ENCODE measurements around the gene CHMP6. TPM values are rescaled to one million over a fixed set of nuclear protein-coding genes. Genes with fewer than 3 reads are reported as not detected.
A peak's percentile ranks its signal among the peaks of the same experiment; 100 is the strongest.

The CHMP6 gene
- total and polyA plus RNA-seq, 7 donors, result 15.7 to 40.4 (median 28.2) TPM

DNA sequence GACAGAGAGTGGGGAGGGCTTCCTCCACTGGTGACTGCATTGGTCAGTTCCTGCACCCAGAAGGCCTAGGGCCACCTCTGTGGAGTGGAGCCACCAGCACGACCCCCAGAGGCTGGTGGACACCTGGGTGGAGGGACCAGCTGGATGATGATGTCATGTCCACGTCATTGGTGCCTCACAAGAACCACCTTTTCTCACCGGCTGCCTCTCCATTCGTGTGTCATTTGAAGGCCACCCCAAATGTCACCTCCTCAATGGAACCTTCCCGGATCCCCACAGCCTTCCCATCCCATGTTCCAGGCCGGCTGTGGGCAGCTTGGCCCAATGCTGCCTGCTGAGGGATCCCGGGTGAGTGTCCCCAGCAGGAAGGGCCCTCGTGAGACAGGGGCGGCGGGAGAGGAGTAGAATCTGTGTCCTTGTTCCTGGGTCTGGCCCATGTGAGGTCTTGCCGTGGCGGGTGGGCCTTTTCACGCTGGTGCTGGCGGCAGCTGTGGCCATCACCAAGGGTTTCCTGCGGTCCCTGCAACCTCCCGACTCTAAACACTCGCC lies 9.1 kb upstream of the CHMP6 start:
- no peak overlapping the region for H3K4me3 ChIP-seq
- no peaks in the 10 kb centered on the region for H3K27me3 ChIP-seq
- intact Hi-C loops (cut with DNase I), result no loop called here
- H3K27ac ChIP-seq, result peak overlapping the region in 2 of 4 donors; percentile 79 to 83
- H3K36me3 ChIP-seq, result no peaks in the 10 kb centered on the region
- TF ChIP-seq POLR2AphosphoS5 (IDR thresholded peaks at IDR 0.05) (no peak), EP300 (IDR thresholded peaks at IDR 0.05) (no peak), POLR2A (IDR thresholded peaks at IDR 0.05) (no peak)
- TF ChIP-seq, protein P1, sequence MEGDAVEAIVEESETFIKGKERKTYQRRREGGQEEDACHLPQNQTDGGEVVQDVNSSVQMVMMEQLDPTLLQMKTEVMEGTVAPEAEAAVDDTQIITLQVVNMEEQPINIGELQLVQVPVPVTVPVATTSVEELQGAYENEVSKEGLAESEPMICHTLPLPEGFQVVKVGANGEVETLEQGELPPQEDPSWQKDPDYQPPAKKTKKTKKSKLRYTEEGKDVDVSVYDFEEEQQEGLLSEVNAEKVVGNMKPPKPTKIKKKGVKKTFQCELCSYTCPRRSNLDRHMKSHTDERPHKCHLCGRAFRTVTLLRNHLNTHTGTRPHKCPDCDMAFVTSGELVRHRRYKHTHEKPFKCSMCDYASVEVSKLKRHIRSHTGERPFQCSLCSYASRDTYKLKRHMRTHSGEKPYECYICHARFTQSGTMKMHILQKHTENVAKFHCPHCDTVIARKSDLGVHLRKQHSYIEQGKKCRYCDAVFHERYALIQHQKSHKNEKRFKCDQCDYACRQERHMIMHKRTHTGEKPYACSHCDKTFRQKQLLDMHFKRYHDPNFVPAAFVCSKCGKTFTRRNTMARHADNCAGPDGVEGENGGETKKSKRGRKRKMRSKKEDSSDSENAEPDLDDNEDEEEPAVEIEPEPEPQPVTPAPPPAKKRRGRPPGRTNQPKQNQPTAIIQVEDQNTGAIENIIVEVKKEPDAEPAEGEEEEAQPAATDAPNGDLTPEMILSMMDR (IDR thresholded peaks at IDR 0.05), result no peak
- peaks cover 4 to 42% (median 38%) of the 10 kb centered on the region in 4 donors for H3K4me1 ChIP-seq
- 79 to 85% methylated on average over 17 of the region's 17 CpGs for WGBS, 2 donors
- DNase-seq, result no peak
- no peaks in the 10 kb centered on the region for H3K9me3 ChIP-seq

DNA sequence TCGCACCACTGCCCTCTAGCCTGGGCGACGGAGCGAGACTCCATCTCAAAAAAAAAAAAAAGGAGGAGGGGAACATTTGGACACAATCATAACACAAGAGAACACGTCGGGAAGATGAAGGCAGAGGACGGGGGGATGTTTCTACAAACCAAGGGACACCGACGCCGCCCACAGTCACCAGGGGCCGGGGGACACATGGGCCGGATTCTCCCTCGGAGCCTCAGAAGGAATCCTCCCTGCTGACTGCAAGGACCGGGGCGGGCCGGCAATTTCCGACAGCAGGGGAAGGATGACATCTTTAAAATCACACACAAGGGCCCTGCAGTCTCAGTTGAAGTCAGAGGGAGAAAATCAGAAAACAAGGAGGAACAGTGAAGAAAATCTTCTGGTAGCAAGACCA lies 8.1 kb upstream of the CHMP6 start:
- 80 to 85% methylated on average over 17 of the region's 17 CpGs for WGBS, 2 donors
- intact Hi-C loops (cut with DNase I), result no loop called here
- H3K27ac ChIP-seq, result peak overlapping the region in 3 of 4 donors; percentile 72 to 83 (median 79)

DNA sequence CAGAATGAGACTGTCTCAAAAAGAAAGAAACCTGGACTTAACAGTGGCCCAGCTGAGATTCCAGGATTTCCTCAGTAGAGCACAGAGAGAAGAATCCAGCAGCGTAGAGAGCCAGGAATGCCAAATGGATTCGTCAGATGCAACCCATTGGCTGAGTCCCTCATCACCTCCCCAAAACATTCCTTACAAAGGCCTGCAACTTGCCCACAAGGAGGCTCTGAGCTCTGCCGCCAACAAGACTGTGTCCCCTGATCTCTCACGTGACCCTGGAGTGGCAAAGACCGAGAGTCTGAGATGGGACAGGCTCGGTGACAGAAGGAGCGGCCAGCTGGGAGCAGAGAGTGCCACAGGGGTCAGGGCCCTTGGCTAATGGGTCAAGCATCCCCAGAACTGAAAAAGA lies 6.9 kb upstream of the CHMP6 start:
- no peak overlapping the region for H3K4me3 ChIP-seq
- peaks cover 4 to 64% (median 59%) of the 10 kb centered on the region in 4 donors for H3K4me1 ChIP-seq
- H3K27me3 ChIP-seq, result no peaks in the 10 kb centered on the region
- peak overlapping the region; percentile 71 to 83 (median 76) for H3K27ac ChIP-seq
- H3K36me3 ChIP-seq, result no peaks in the 10 kb centered on the region
- intact Hi-C loops (cut with DNase I), result loop anchor here (5.0 kb wide), 1 partner anchor 258 kb away; no protein-coding TSS in a partner anchor
- WGBS, 2 donors, result 47 to 66% methylated on average over 7 of the region's 7 CpGs
- H3K9me3 ChIP-seq, result no peaks in the 10 kb centered on the region
- DNase-seq, result no peak
- TF ChIP-seq EP300 (IDR thresholded peaks at IDR 0.05) (no peak), POLR2A (IDR thresholded peaks at IDR 0.05) (no peak), POLR2AphosphoS5 (IDR thresholded peaks at IDR 0.05) (peak in 1 of 4 donors; percentile 63)
- TF ChIP-seq, protein P1 (IDR thresholded peaks at IDR 0.05), result peak in 3 of 4 experiments; percentile 6 to 26 (median 13)

More for the DNA sequence above, 8.1 kb upstream of the CHMP6 start:
- TF ChIP-seq, protein P1 (IDR thresholded peaks at IDR 0.05), result no peak
- TF ChIP-seq EP300 (IDR thresholded peaks at IDR 0.05) (no peak), POLR2AphosphoS5 (IDR thresholded peaks at IDR 0.05) (no peak), POLR2A (IDR thresholded peaks at IDR 0.05) (no peak)
- Histone ChIP-seq H3K4me3 (no peak overlapping the region), H3K36me3 (no peaks in the 10 kb centered on the region), H3K4me1 (peaks cover 4 to 52% (median 48%) of the 10 kb centered on the region in 4 donors), H3K9me3 (no peaks in the 10 kb centered on the region), H3K27me3 (no peaks in the 10 kb centered on the region)
- DNase-seq, result no peak

DNA sequence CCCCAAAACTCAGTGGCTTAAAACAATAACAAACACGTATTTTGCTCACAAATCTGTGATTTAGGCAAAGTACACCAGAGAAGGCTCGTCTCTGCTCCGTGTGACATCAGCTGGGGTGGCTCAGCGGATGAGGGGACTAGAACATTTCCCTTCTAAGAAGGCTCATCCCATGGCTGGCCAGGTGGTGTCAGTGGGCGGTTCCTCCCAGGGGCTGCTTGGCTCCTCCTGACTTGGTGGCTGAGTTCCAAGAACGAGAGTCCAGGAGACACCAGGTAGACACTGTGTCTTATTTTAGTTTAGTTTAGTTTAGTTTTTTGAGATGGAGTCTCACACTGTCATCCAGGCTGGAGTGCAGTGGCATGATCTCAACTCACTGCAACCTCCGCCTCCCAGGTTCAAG lies 5.6 kb upstream of the CHMP6 start:
- H3K4me3 ChIP-seq, result no peak overlapping the region
- peaks cover under 1 to 61% (median 55%) of the 10 kb centered on the region in 4 donors for H3K4me1 ChIP-seq
- no peaks in the 10 kb centered on the region for H3K27me3 ChIP-seq
- H3K36me3 ChIP-seq, result no peaks in the 10 kb centered on the region
- intact Hi-C loops (cut with DNase I), result loop anchor here (5.0 kb wide), 1 partner anchor 256 kb away; no protein-coding TSS in a partner anchor
- WGBS, 2 donors, result 73 to 86% methylated on average over 7 of the region's 7 CpGs
- TF ChIP-seq, protein P1 (IDR thresholded peaks at IDR 0.05), result no peak
- TF ChIP-seq POLR2AphosphoS5 (IDR thresholded peaks at IDR 0.05) (no peak), POLR2A (IDR thresholded peaks at IDR 0.05) (no peak), EP300 (IDR thresholded peaks at IDR 0.05) (no peak)
- H3K9me3 ChIP-seq, result no peaks in the 10 kb centered on the region
- peak overlapping the region in 3 of 4 donors; percentile 64 to 83 (median 79) for H3K27ac ChIP-seq
- DNase-seq, result no peak
